Uterus (tissue), 4 donors: ENCODE data around the gene FOXM1. TPM values are rescaled to one million over a fixed set of nuclear protein-coding genes. Genes with fewer than 3 reads are reported as not detected.

Experiments used
- DNase-seq, 2 donors: peaks; one replicate each; pipeline ENCODE4 v3.0.0-alpha.2; 2019 to 2020
- H3K27ac ChIP-seq, 2 donors: fragments of 200-600 bp; sonication (generic); 1 replicate in 1 of 2; 2 replicates in 1 of 2; pipeline ENCODE4 v1.5.1; 2016 to 2018
- H3K27me3 ChIP-seq, 2 donors: fragments of 200-600 bp; sonication (generic); one replicate each; pipeline ENCODE4 v1.5.1; 2018 to 2019; ENCODE audit warnings: control low read depth in 1 of 2
- H3K36me3 ChIP-seq, 2 donors: fragments of 200-600 bp; sonication (generic); one replicate each; pipeline ENCODE4 v1.5.1; 2019; ENCODE audit warnings: control low read depth in 1 of 2
- H3K4me1 ChIP-seq, 2 donors: fragments of 200-600 bp; sonication (generic); one replicate each; pipeline ENCODE4 v1.5.1; 2018 to 2019; ENCODE audit warnings: control low read depth in 1 of 2
- H3K4me3 ChIP-seq, 2 donors: fragments of 200-600 bp; sonication (generic); 1 replicate in 1 of 2; 2 replicates in 1 of 2; pipeline ENCODE4 v1.5.1; 2018 to 2019; ENCODE audit warnings: mild to moderate bottlenecking in 1 of 2
- H3K9me3 ChIP-seq, 2 donors: fragments of 200-600 bp; sonication (generic); one replicate each; pipeline ENCODE4 v1.5.1; 2019; ENCODE audit warnings: control low read depth in 1 of 2
- CTCF ChIP-seq, 4 experiments: fragments of 200-600 bp in 2 of 4; fragments of 450-650 bp in 2 of 4; sonication (generic) in 2 of 4; IDR thresholded peaks; one replicate each; pipeline ENCODE4 v1.5.1; 2016 to 2019; ENCODE audit warnings: antibody characterized with exemption in 4 of 4, mild to moderate bottlenecking in 2 of 4, moderate library complexity in 1 of 4
- POLR2A ChIP-seq, 2 donors: fragments of 450-650 bp; IDR thresholded peaks; one replicate each; pipeline ENCODE4 v1.6.1; 2016; ENCODE audit warnings: antibody characterized with exemption in 2 of 2, mild to moderate bottlenecking in 1 of 2, moderate library complexity in 1 of 2
- intact Hi-C: fragments of 100-400 bp; cut with DNase I; formaldehyde crosslinking; loops from one replicate; pipeline ENCODE4 v1.15.1; 2023; ENCODE audit warnings: low total_unique reads
- total RNA-seq, 4 donors: library from RNA; depleted of rRNA in 3 of 4; stranded (reverse); fragments of >200 nt in 3 of 4; gene quantifications; one replicate each; pipeline versions ENCODE4 v1.1.0 to v1.2.4, GENCODE V29; 2014 to 2023
- donor health status: DM: yes; HTN: yes; CAD: no.

The FOXM1 gene
- total RNA-seq, 4 donors from 2014 or later, result 9.6 TPM; not detected in 3

- TF ChIP-seq CTCF (IDR thresholded peaks at IDR 0.05) (no peak), POLR2A (IDR thresholded peaks at IDR 0.05) (no peak)
- H3K36me3 ChIP-seq, result no peaks in the 10 kb centered on the region
- H3K9me3 ChIP-seq, result no peaks in the 10 kb centered on the region
- no peak within 1 kb of the TSS for H3K4me3 ChIP-seq
- H3K27me3 ChIP-seq, result no peaks in the 10 kb centered on the region
- no peak for DNase-seq
- no peaks in the 10 kb centered on the region for H3K4me1 ChIP-seq
- no peak within 1 kb of the TSS for H3K27ac ChIP-seq
- intact Hi-C loops, result loop anchor here (5.0 kb wide), 1 partner anchor 175 kb away; no protein-coding TSS in a partner anchor
Observed at GRCh38 chr12:2857021-2857431, 19.9 kb downstream of the FOXM1 start, which contains the start of gene TEX52. TEX52 (minus strand) TSS chr12:2857039; CDS start chr12:2857026, 13 bp downstream.

- no peak for DNase-seq
- no peak overlapping the region for H3K27ac ChIP-seq
- no peaks in the 10 kb centered on the region for H3K36me3 ChIP-seq
- H3K4me1 ChIP-seq, result no peaks in the 10 kb centered on the region
- H3K9me3 ChIP-seq, result no peaks in the 10 kb centered on the region
- TF ChIP-seq CTCF (IDR thresholded peaks at IDR 0.05), result no peak
- no peak for TF ChIP-seq POLR2A (IDR thresholded peaks at IDR 0.05)
- H3K4me3 ChIP-seq, result no peak overlapping the region
- H3K27me3 ChIP-seq, result no peaks in the 10 kb centered on the region
- intact Hi-C loops, result loop anchor here (5.0 kb wide), 1 partner anchor 176 kb away; no protein-coding TSS in a partner anchor
Observed at GRCh38 chr12:2856051-2856450, 20.9 kb downstream of the FOXM1 start.

- no peak for DNase-seq
- Histone ChIP-seq H3K27me3 (no peaks in the 10 kb centered on the region), H3K4me1 (no peaks in the 10 kb centered on the region), H3K9me3 (no peaks in the 10 kb centered on the region), H3K36me3 (no peaks in the 10 kb centered on the region), H3K27ac (no peak overlapping the region), H3K4me3 (no peak overlapping the region)
- TF ChIP-seq CTCF (IDR thresholded peaks at IDR 0.05), result no peak
- no peak for TF ChIP-seq POLR2A (IDR thresholded peaks at IDR 0.05)
- intact Hi-C loops, result loop anchor here (5.0 kb wide), 1 partner anchor 177 kb away; no protein-coding TSS in a partner anchor
Observed at GRCh38 chr12:2855546-2855945, 21.4 kb downstream of the FOXM1 start.

- Histone ChIP-seq H3K4me1 (no peaks in the 10 kb centered on the region), H3K4me3 (no peak overlapping the region), H3K36me3 (no peaks in the 10 kb centered on the region), H3K27ac (no peak overlapping the region), H3K9me3 (no peaks in the 10 kb centered on the region), H3K27me3 (no peaks in the 10 kb centered on the region)
- no peak for DNase-seq
- TF ChIP-seq CTCF (IDR thresholded peaks at IDR 0.05), result no peak
- no peak for TF ChIP-seq POLR2A (IDR thresholded peaks at IDR 0.05)
- intact Hi-C loops, result loop anchor here (5.0 kb wide), 1 partner anchor 177 kb away; no protein-coding TSS in a partner anchor
Observed at GRCh38 chr12:2854669-2855453, 22.1 kb downstream of the FOXM1 start.

- Histone ChIP-seq H3K4me3 (no peak overlapping the region), H3K27ac (no peak overlapping the region), H3K27me3 (no peaks in the 10 kb centered on the region), H3K36me3 (no peaks in the 10 kb centered on the region), H3K4me1 (no peaks in the 10 kb centered on the region), H3K9me3 (no peaks in the 10 kb centered on the region)
- peak; percentile 85 to 87 for DNase-seq
- peak; percentile 72 to 81 (median 79) for TF ChIP-seq CTCF (IDR thresholded peaks at IDR 0.05)
- no peak for TF ChIP-seq POLR2A (IDR thresholded peaks at IDR 0.05)
- intact Hi-C loops, result no loop called here
Observed at GRCh38 chr12:2853626-2854025, 23.3 kb downstream of the FOXM1 start.
